GM12878 (cell line): ENCODE results near the gene KCTD2. TPM values are rescaled to one million over a fixed set of nuclear protein-coding genes. Genes with fewer than 3 reads are reported as not detected.

Experiments used
- BCL11A ChIP-seq: IDR thresholded peaks from 2 replicates; pipeline ENCODE4 v1.6.1; 2011; ENCODE audit warnings: low read depth, low read length
- BHLHE40 ChIP-seq, 2 experiments: fragments of 450-650 bp in 1 of 2; IDR thresholded peaks; 2 replicates each; pipeline ENCODE4 v1.6.1; 2011 to 2017; ENCODE audit warnings: low read depth in 2 of 2, borderline replicate concordance in 1 of 2, improper control_type of control experiment in 1 of 2, low read length in 1 of 2, mild to moderate bottlenecking in 1 of 2
- EZH2 ChIP-seq: IDR thresholded peaks from 2 replicates; pipeline ENCODE4 v1.6.1; 2012; ENCODE audit warnings: low read depth, mild to moderate bottlenecking, control low read depth, inconsistent platforms, low read length, borderline replicate concordance; ENCODE audit not compliant: control insufficient read depth
- MXI1 ChIP-seq: fragments of 150-350 bp; IDR thresholded peaks from 2 replicates; pipeline ENCODE4 v1.6.1; 2011; ENCODE audit warnings: low read depth, mild to moderate bottlenecking, inconsistent platforms, low read length, improper control_type of control experiment
- NR2C1 ChIP-seq: fragments of 450-650 bp; IDR thresholded peaks from 2 replicates; pipeline ENCODE4 v1.6.1; 2017; ENCODE audit warnings: antibody characterized with exemption, mild to moderate bottlenecking, moderate library complexity
- STAT1 ChIP-seq: fragments of 450-650 bp; conservative IDR thresholded peaks from 2 replicates; pipeline ENCODE4 v1.6.1; 2014; ENCODE audit warnings: antibody characterized with exemption, mild to moderate bottlenecking
- SUZ12 ChIP-seq: fragments of 200-600 bp; sonication (generic); IDR thresholded peaks from one replicate; pipeline ENCODE4 v1.6.1; 2018; ENCODE audit warnings: antibody characterized with exemption, mild to moderate bottlenecking; ENCODE audit not compliant: unreplicated experiment
- TAF1 ChIP-seq: IDR thresholded peaks from 2 replicates; pipeline ENCODE4 v1.6.1; 2011; ENCODE audit warnings: mild to moderate bottlenecking, low read depth, low read length, borderline replicate concordance
- TCF3 ChIP-seq: IDR thresholded peaks from 2 replicates; pipeline ENCODE4 v1.6.1; 2012; ENCODE audit warnings: low read depth, mild to moderate bottlenecking, low read length, borderline replicate concordance; ENCODE audit not compliant: insufficient read depth
- TCF7 ChIP-seq: IDR thresholded peaks from 2 replicates; pipeline ENCODE4 v1.6.1; 2014; ENCODE audit warnings: antibody characterized with exemption, borderline replicate concordance
- USF1 ChIP-seq: IDR thresholded peaks from 2 replicates; pipeline ENCODE4 v1.6.1; 2011; ENCODE audit warnings: borderline replicate concordance, low read depth, mild to moderate bottlenecking, moderate library complexity, mixed read lengths, low read length; ENCODE audit not compliant: insufficient read depth; ENCODE audit errors: extremely low read length
- ZBTB11 ChIP-seq: fragments of 450-650 bp; formaldehyde crosslinking; IDR thresholded peaks from 2 replicates; pipeline ENCODE4 v1.5.0; 2022; ENCODE audit warnings: mild to moderate bottlenecking, missing genetic modification characterization
- ZBTB40 ChIP-seq: fragments of 450-650 bp; IDR thresholded peaks from 2 replicates; pipeline ENCODE4 v1.6.1; 2016; ENCODE audit warnings: mild to moderate bottlenecking, moderate library complexity, borderline replicate concordance
- ZNF274 ChIP-seq: IDR thresholded peaks from one replicate; pipeline ENCODE4 v1.8.0; 2011; ENCODE audit not compliant: insufficient read length, insufficient read depth
- ZNF592 ChIP-seq: fragments of 450-650 bp; IDR thresholded peaks from 2 replicates; pipeline ENCODE4 v1.6.1; 2017; ENCODE audit warnings: mild to moderate bottlenecking, moderate library complexity
- polyA plus RNA-seq, 11 experiments: library from polyadenylated mRNA; depleted of rRNA in 4 of 11; unstranded in 6 of 11; stranded (reverse) in 5 of 11; fragments of >200 nt; fragmentation: Nextera tagmentation in 4 of 11; fragmentation: Illumina TruSeq in 1 of 11; extraction: Ambion mirVana in 4 of 11; extraction: Trizol in 1 of 11; gene quantifications; 1 replicate in 1 of 11; 2 replicates in 10 of 11; pipeline versions ENCODE4 v1.2.1 to v1.2.3, GENCODE V29; 2011 to 2016; ENCODE audit warnings: inconsistent platforms in 2 of 11, missing spikeins in 2 of 11, low read depth in 1 of 11
- total RNA-seq, 4 experiments: library from RNA; depleted of rRNA in 3 of 4; stranded (reverse); fragments of >200 nt in 3 of 4; fragmentation: Illumina TruSeq in 1 of 4; extraction: Trizol in 1 of 4; gene quantifications; 2 replicates each; pipeline versions ENCODE4 v1.2.1 to v1.2.3, GENCODE V29; 2013 to 2021

Gene KCTD2
- total and polyA plus RNA-seq, 10 of the 15 experiments (the other 5 are each of a cell fraction or from before 2014, with no cell fraction given): 1.5 to 27.5 (median 13.7) TPM

- no peak for TF ChIP-seq ZBTB11 (CRISPR knock-in tag)
- TF ChIP-seq ZNF592: no peak
- TF ChIP-seq STAT1: no peak
- TF ChIP-seq ZNF274: no peak
- peak; percentile 57; the same call in 1 of the 2 replicates for TF ChIP-seq TAF1
- no peak for TF ChIP-seq TCF3
- TF ChIP-seq BHLHE40 (IDR thresholded peaks at IDR 0.05; ENCODE audit: borderline replicate concordance in 1 of 2, low read depth in 2 of 2, low read length in 1 of 2): peak; percentile 91 to 93; a peak in 3 of 4 replicates
- TF ChIP-seq NR2C1: peak; percentile 51
- no peak for TF ChIP-seq SUZ12
- no peak for TF ChIP-seq TCF7
- TF ChIP-seq USF1: peak; percentile 2
- no peak for TF ChIP-seq BCL11A
- TF ChIP-seq MXI1: no peak
- TF ChIP-seq EZH2: no peak
- TF ChIP-seq ZBTB40: peak; percentile 93
Observed at GRCh38 chr17:75046407-75047289, at the start of gene KCTD2, which contains the start of gene ATP5PD (continued).
